Esophagus muscularis mucosa (tissue), 4 donors: ENCODE results near the gene NPEPL1.

Experiments
- CTCF ChIP-seq, 3 experiments: fragments of 200-600 bp in 2 of 3; fragments of 450-650 bp in 1 of 3; sonication (generic) in 2 of 3; IDR thresholded peaks; one replicate each; pipeline ENCODE4 v1.5.1; 2017 to 2019; ENCODE audit warnings: antibody characterized with exemption in 3 of 3, mild to moderate bottlenecking in 2 of 3, moderate library complexity in 1 of 3
- EP300 ChIP-seq: sonication (generic); formaldehyde crosslinking; IDR thresholded peaks from one replicate; pipeline ENCODE4 v1.6.1; 2017; ENCODE audit warnings: antibody characterized with exemption
- POLR2A ChIP-seq: fragments of 450-650 bp; IDR thresholded peaks from one replicate; pipeline ENCODE4 v1.6.1; 2017; ENCODE audit warnings: antibody characterized with exemption, moderate library complexity, mild to moderate bottlenecking, low read depth

- TF ChIP-seq CTCF (IDR thresholded peaks at IDR 0.05): no peak
- no peak for TF ChIP-seq POLR2A
- no peak for TF ChIP-seq EP300
Observed at GRCh38 chr20:58695084-58695722, 2.6 kb downstream of the NPEPL1 start.
